HG03135 (cell line): ENCODE measurements around the gene ACSS3.
"Not testable (repeated sequence)": the region's sequence is repeated elsewhere in the genome, so short reads cannot be mapped to it uniquely, and the experiment has no call there.

Source experiments
- ATAC-seq: cut with Tn5 transposase; IDR thresholded peaks from one replicate; pipeline ENCODE4 v1.9.1; 2021; ENCODE audit warnings: mild to moderate bottlenecking, moderate library complexity; ENCODE audit not compliant: unreplicated experiment

ACSS3 gene

GRCh38 chr12:81164827-81165226, 86.9 kb downstream of the ACSS3 start:
- ATAC-seq = no peak

DNA sequence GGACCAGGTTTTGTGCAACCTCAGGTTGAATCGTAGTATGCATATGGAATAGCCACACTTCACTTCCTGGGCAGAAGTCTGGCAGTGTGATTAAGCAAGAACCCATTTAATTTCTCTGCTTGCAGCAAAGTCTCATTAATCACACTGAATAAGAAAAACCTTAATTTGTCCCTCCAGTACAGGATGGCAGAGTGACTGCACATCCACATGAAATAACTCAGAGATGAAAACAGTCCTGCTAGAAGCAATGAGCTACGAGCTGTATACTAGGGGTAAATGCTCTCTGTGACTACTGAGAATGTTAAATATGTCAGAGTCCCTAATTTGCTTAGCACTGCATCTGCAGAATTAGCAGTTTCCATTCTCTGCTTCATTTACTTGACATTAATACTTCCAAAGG, 88.9 kb downstream of the ACSS3 start:
- ATAC-seq = no peak

DNA sequence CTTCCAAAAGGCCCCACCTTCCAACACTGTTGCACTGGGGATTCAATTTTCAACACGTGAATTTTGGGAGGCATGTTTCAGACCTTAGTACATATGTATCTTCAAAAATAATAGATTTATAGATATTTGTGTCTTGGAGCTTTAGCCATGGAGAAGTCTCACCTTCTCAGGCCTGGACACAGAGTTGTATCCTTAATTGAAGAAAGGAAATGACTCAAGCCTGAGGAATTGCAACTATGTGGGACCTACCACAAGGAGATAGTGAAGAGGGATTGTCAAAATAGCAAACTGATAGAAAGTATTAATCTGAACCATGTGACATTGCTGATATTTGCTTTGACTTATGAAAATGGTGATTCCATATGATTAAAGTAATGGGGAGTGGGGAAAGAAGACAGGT, 89.8 kb downstream of the ACSS3 start:
- ATAC-seq = no peak

DNA sequence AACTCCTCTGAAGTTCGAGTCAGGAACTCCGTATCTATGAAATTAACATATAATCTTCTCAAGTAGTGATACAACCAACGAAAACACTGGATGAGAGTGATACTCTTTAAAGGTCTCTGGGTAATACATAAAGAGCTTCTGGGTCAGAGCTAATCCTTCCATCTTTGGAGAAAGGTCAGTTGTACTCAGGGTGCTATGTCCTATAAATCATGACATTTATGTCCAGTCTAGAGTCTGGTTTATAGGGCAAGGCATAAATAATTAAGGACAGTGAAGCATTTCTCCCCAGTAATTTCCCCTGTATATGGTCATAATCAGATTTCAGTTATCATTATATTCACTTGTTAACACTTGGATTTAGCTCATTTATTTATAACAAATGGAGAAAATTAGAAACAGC, 90.6 kb downstream of the ACSS3 start:
- no peak for ATAC-seq

GRCh38 chr12:81170072-81170471, 92.2 kb downstream of the ACSS3 start:
- ATAC-seq = no peak

DNA sequence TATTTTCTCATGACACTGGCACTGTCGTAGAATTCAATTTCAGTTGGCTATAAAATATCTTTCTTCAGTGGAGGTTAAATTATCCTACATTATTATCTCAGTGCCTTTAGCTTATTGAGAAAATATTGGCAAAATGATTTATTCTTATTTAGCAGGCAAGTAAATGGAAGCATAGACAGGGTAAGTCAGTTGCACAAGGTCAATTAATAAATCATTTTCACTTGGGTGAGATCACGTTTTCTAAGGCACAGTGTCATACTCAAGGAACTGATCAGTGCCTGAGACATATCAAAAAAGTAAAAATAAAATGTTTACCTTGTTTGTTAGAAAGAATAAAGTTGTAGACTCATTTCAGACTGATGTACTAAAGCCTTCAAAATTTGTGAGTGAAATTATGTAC, 95.0 kb downstream of the ACSS3 start:
- ATAC-seq = no peak

- ATAC-seq = no peak
These were observed 96.8 kb downstream of the ACSS3 start for GRCh38 chr12:81174664-81175063.

DNA sequence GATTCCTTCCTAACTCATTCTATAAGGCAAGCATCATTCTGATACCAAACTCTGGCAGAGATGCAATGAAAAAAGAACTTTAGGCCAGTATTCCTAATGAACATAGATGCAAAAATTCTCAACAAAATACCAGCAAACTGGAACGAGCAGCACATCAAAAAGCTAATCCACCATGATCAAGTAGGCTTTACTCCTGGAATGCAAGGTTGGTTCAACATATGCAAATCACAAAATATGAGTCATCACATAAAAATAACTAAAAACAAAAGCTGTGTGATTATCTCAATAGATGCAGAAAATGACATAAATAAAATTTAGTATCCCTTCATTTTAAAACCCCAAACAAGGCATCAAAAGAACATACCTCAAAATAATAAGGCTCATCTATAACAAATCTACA, 98.9 kb downstream of the ACSS3 start:
- no peak for ATAC-seq

- no peak for ATAC-seq
These were observed 103.8 kb downstream of the ACSS3 start for GRCh38 chr12:81181691-81182090.

GRCh38 chr12:81187686-81188085, 109.8 kb downstream of the ACSS3 start:
- ATAC-seq = no peak

DNA sequence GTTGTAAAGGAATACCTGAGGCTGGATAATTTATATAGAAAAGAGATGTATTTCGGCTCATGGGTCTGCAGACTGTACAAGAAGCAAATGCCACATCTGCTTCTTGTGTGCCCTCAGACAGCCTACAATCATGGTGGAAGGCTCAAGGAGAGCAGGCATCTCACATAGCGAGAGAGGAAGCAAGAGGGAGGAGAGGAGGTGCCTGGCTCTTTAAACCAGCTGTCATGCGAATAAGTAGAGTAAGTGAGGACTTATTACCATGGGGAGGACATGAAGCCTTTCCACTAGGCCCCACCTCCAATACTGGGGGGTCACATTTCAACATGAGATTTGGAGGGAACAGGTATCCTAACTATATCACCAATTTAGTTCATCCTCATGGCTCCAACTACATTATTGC, 118.7 kb downstream of the ACSS3 start:
- no peak for ATAC-seq

- ATAC-seq = not testable (repeated sequence)
These were observed 122.7 kb downstream of the ACSS3 start for GRCh38 chr12:81200561-81200960.

DNA sequence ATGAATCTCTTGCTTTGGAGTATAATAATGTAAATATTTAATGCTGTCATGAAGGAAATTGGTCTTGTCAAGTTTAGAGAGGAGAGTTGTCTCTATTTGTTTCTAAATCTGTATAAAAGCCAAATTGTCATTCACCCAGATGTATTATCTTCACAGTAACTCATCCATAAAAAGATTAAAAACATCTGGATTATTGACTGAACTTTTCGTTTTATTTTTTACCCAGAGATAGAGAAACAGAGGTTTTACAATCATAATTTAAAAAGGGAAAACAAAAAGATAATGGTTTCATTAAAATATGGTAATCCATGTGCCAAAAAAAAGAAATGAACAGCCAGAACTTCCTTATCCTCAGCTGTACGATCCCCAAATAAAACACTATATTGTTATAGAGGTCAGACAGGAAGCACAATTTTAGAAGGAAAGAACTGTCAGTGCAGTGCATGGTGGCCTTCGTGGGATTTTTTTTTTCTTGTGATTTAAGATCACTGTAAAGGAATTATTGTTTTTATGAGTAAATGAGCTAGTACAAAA, 125.9 kb downstream of the ACSS3 start:
- ATAC-seq = no peak

GRCh38 chr12:81205416-81205815, 127.5 kb downstream of the ACSS3 start:
- no peak for ATAC-seq

- ATAC-seq = no peak
These were observed 128.6 kb downstream of the ACSS3 start for GRCh38 chr12:81206429-81206828.

- ATAC-seq = no peak
These were observed 129.3 kb downstream of the ACSS3 start for GRCh38 chr12:81207173-81207572.

DNA sequence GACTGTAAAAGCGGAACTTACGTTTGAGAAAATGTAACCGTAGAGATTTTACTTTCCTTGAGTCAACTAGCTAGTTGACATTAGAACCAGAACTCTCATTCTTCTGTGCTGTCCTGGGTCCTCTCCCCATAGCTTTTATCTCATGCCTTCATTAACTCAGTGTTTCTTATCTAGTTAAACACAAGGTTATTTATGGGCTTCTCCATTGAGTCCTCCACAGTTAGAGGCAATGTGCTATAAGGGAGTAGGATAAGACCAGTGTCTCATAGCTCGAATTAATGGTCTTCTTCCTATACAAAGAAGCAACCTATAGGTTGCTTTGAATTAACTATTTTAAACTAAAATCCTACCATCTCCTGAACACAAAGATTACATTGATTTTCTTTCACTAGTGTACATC, 129.8 kb downstream of the ACSS3 start:
- ATAC-seq = no peak

DNA sequence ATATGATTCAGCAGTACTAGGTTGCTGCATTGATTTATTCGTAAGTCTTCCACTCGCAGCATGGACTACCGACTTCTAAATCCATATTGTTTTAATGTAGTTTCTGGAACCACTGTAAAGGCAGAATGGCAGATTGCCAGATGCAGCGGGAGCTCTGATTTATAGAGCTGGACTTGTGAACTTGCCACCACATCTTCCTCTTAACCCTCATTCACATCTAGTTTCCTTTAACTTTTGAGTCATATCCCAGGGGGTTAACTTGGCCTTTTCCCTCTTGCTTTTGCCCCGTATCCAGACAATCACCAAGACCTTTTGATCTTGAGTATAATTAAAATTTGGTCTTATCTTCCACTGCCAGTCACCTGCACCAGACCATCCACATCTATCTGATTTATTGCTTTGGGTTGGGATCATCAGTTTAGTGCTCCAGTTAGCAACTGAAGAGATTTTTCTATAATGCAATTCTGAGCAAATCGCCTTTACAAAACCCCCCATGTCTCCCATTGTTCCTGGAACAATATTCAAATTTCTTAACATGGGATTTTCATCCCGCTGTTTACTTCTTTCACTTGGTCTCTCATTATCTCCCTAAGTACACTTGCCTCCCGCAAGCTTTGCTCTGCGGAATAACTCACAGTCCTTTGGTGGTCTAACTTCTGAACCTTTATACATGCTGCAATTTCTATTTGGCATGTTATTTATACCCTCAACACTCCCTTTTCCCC, 130.5 kb downstream of the ACSS3 start:
- no peak for ATAC-seq

DNA sequence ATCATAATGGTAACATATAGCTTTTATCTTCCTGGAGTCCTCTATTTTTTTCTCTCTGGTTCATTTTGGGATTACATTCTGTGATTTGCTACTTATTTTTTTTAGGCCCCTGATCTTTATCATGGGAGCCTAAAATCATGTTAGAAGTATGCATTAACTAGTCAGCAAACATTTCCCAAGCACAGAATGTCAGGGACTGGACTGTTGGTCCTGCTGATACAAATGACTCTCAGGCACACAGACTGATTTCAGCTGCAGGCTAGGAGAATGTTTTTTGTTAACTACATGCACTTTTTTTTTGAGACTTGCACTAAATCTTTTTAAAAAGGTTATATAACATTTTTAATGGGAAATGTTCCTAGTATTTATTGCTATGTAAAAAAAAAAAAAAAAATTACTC, 131.1 kb downstream of the ACSS3 start:
- ATAC-seq = no peak

- not testable (repeated sequence) for ATAC-seq
These were observed 131.9 kb downstream of the ACSS3 start for GRCh38 chr12:81209772-81210225.

DNA sequence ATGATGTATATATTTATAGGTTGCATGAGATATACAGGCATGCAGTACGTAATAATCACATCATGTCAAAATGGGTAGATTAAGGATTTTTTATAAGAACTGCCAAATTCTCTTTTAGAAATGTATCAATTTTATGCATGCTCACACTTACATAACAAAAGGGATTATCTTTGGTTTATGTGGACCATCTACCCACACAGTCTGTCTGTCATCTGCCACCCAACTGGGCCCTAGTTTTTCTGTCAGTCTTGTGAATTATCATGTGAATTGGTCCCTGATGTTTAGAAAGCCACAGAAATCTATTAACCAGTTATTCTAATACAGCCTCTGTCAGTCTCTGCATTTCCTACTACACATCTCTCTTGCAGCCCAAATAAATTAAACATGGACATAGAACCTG, 133.4 kb downstream of the ACSS3 start:
- no peak for ATAC-seq

GRCh38 chr12:81212996-81213696, 135.3 kb downstream of the ACSS3 start:
- ATAC-seq = no peak
